Neural cell (in vitro differentiated cells): Measurements from ENCODE around the gene SNAPIN. TPM values are rescaled to one million over a fixed set of nuclear protein-coding genes. Genes with fewer than 3 reads are reported as not detected.
A peak's percentile ranks its signal among the peaks of the same experiment; 100 is the strongest.

ENCODE experiments used
- H2AFZ ChIP-seq: fragments of 200-600, 300-800 bp; sonication (generic), shearing (Covaris generic); 2 replicates; pipeline ENCODE4 v1.6.0; 2014; ENCODE audit warnings: low read depth, mild to moderate bottlenecking, antibody characterized with exemption, low read length, moderate library complexity
- H3F3A ChIP-seq: fragments of 200-600 bp; shearing (Covaris generic); 2 replicates; pipeline ENCODE4 v1.6.1; 2016; ENCODE audit warnings: mild to moderate bottlenecking, moderate library complexity, mixed read lengths, antibody characterized with exemption, low read length; ENCODE audit not compliant: insufficient read depth, poor library complexity, severe bottlenecking
- H3K27ac ChIP-seq: fragments of 200-600, 300-800 bp; sonication (generic), shearing (Covaris generic); 2 replicates; pipeline ENCODE4 v1.5.1; 2014; ENCODE audit warnings: mild to moderate bottlenecking, low read length, moderate library complexity
- H3K27me3 ChIP-seq: fragments of 300-800, 200-600 bp; sonication (generic), shearing (Covaris generic); 2 replicates; pipeline ENCODE4 v1.6.0; 2014; ENCODE audit warnings: mild to moderate bottlenecking, low read depth, low read length, moderate library complexity; ENCODE audit not compliant: insufficient read depth
- H3K36me3 ChIP-seq: fragments of 300-800, 200-600 bp; sonication (generic), shearing (Covaris generic); 2 replicates; pipeline ENCODE4 v1.5.1; 2014; ENCODE audit warnings: mild to moderate bottlenecking, antibody characterized with exemption, low read length, moderate library complexity; ENCODE audit not compliant: insufficient read depth
- H3K4me2 ChIP-seq: fragments of 300-800, 200-600 bp; sonication (generic), shearing (Covaris generic); 2 replicates; pipeline ENCODE4 v1.6.0; 2014; ENCODE audit warnings: mild to moderate bottlenecking, low read length
- H3K4me3 ChIP-seq: fragments of 300-800, 200-600 bp; sonication (generic), shearing (Covaris generic); 2 replicates; pipeline ENCODE4 v1.5.1; 2014; ENCODE audit warnings: mild to moderate bottlenecking, low read length, moderate library complexity
- H3K79me2 ChIP-seq: fragments of 200-600 bp; shearing (Covaris generic); replicated peaks from 2 replicates; pipeline ENCODE4 v1.6.0; 2014; ENCODE audit warnings: mild to moderate bottlenecking, low read length, moderate library complexity; ENCODE audit not compliant: insufficient read depth
- H3K9ac ChIP-seq: fragments of 300-800, 200-600 bp; sonication (generic), shearing (Covaris generic); 2 replicates; pipeline ENCODE4 v1.6.1; 2016; ENCODE audit warnings: mild to moderate bottlenecking, low read length, mixed read lengths
- H3K9me2 ChIP-seq: fragments of 200-600 bp; shearing (Covaris generic); 2 replicates; pipeline ENCODE4 v1.6.1; 2016; ENCODE audit warnings: mild to moderate bottlenecking, low read length, mixed read lengths; ENCODE audit not compliant: insufficient read depth
- H3K9me3 ChIP-seq: fragments of 200-600, 300-800 bp; sonication (generic), shearing (Covaris generic); 2 replicates; pipeline ENCODE4 v1.6.1; 2016; ENCODE audit warnings: mild to moderate bottlenecking, mixed run types, low read length, moderate library complexity, mixed read lengths
- H4K20me1 ChIP-seq: fragments of 200-600 bp; shearing (Covaris generic); 2 replicates; pipeline ENCODE4 v1.6.1; 2016; ENCODE audit warnings: mild to moderate bottlenecking, mixed run types; ENCODE audit not compliant: insufficient read depth
- CTCF ChIP-seq: fragments of 450-650 bp; IDR thresholded peaks from 2 replicates; pipeline ENCODE4 v1.5.1; 2014; ENCODE audit warnings: antibody characterized with exemption, mild to moderate bottlenecking, moderate library complexity; ENCODE audit not compliant: poor library complexity, severe bottlenecking
- EP300 ChIP-seq: fragments of 450-650 bp; conservative IDR thresholded peaks from 2 replicates; pipeline ENCODE4 v1.6.1; 2014; ENCODE audit warnings: antibody characterized with exemption, mild to moderate bottlenecking, moderate library complexity; ENCODE audit not compliant: poor library complexity, severe bottlenecking
- EZH2 ChIP-seq: fragments of 200-600, 300-800 bp; shearing (Covaris generic), sonication (generic); IDR thresholded peaks from 2 replicates; pipeline ENCODE4 v1.6.1; 2014; ENCODE audit warnings: antibody characterized with exemption, low read length, borderline replicate concordance, mild to moderate bottlenecking; ENCODE audit not compliant: insufficient read depth, poor library complexity, severe bottlenecking
- POLR2AphosphoS5 ChIP-seq: IDR thresholded peaks from 2 replicates; pipeline ENCODE4 v1.6.1; 2012
- RAD21 ChIP-seq: fragments of 450-650 bp; conservative IDR thresholded peaks from 2 replicates; pipeline ENCODE4 v1.6.1; 2014; ENCODE audit warnings: antibody characterized with exemption, mild to moderate bottlenecking, moderate library complexity
- SMC3 ChIP-seq: fragments of 450-650 bp; conservative IDR thresholded peaks from 2 replicates; pipeline ENCODE4 v1.6.1; 2014; ENCODE audit warnings: antibody characterized with exemption, mild to moderate bottlenecking, moderate library complexity; ENCODE audit not compliant: poor library complexity
- TAF1 ChIP-seq: IDR thresholded peaks from 2 replicates; pipeline ENCODE4 v1.6.1; 2012; ENCODE audit warnings: low read depth
- polyA plus RNA-seq: library from polyadenylated mRNA; depleted of rRNA; stranded (reverse); fragments of >200 nt; gene quantifications from 2 replicates; pipeline ENCODE4 v1.2.3, GENCODE V29; 2014
- TF ChIP-seq, protein P1 (sequence below): IDR thresholded peaks from 2 replicates; pipeline ENCODE4 v1.6.1; 2012; ENCODE audit warnings: borderline replicate concordance

Gene SNAPIN
- polyA plus RNA-seq, 1 donor from 2014 or later: 100.0 TPM

GRCh38 chr1:153617663-153618062, 40.8 kb upstream of the SNAPIN start:
- H3K9me2 ChIP-seq: no peaks in the 10 kb centered on the region
- TF ChIP-seq EZH2 (no peak), SMC3 (peak; percentile 30), CTCF (peak; percentile 35)
- no peaks in the 10 kb centered on the region for H3K36me3 ChIP-seq
- H3F3A ChIP-seq: no peaks in the 10 kb centered on the region
- no peak overlapping the region for H3K4me2 ChIP-seq
- no peaks in the 10 kb centered on the region for H3K9me3 ChIP-seq
- H2AFZ ChIP-seq: no peak overlapping the region
- H3K4me3 ChIP-seq: no peak overlapping the region
- no peak overlapping the region for H3K9ac ChIP-seq
- no peaks in the 10 kb centered on the region for H4K20me1 ChIP-seq
- no peak overlapping the region for H3K27ac ChIP-seq
- H3K79me2 ChIP-seq: no peaks in the 10 kb centered on the region
- no peaks in the 10 kb centered on the region for H3K27me3 ChIP-seq

DNA sequence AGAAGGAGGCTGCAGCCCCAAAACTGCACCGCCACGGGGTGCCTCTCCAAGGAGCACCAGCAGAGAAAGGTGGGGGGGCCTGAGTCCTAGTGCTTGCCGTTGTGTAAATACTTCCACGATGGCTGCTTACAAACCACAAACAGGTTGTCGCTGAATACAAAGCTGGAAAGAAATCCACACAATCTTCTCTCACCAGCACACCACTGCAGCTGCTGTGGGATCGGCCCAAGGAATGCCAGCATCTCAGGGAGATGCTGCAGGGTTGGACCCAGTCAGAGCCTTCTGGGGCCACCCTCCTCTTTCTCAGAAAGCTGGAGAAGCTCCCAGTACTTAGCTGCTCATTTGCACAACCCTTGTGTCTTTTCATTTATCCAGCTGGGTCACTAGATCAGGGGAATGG, 39.3 kb upstream of the SNAPIN start:
- H3K9ac ChIP-seq: no peak overlapping the region
- no peak overlapping the region for H3K27ac ChIP-seq
- H3K4me2 ChIP-seq: no peak overlapping the region
- H3K36me3 ChIP-seq: no peaks in the 10 kb centered on the region
- no peaks in the 10 kb centered on the region for H3K79me2 ChIP-seq
- no peaks in the 10 kb centered on the region for H4K20me1 ChIP-seq
- no peak for TF ChIP-seq TAF1
- no peak for TF ChIP-seq SMC3
- no peak overlapping the region for H2AFZ ChIP-seq
- H3K9me3 ChIP-seq: no peaks in the 10 kb centered on the region
- H3K27me3 ChIP-seq: no peaks in the 10 kb centered on the region
- no peaks in the 10 kb centered on the region for H3K9me2 ChIP-seq
- H3K4me3 ChIP-seq: no peak overlapping the region
- no peaks in the 10 kb centered on the region for H3F3A ChIP-seq

GRCh38 chr1:153623101-153623500, 35.4 kb upstream of the SNAPIN start:
- Histone ChIP-seq H3K79me2 (no peaks in the 10 kb centered on the region), H3K9ac (no peak overlapping the region), H3K27me3 (no peaks in the 10 kb centered on the region), H3K4me2 (no peak overlapping the region), H3K4me3 (no peak overlapping the region), H3K27ac (no peak overlapping the region), H3K36me3 (no peaks in the 10 kb centered on the region), H4K20me1 (no peaks in the 10 kb centered on the region), H3F3A (no peaks in the 10 kb centered on the region), H3K9me3 (no peaks in the 10 kb centered on the region), H2AFZ (no peak overlapping the region), H3K9me2 (no peaks in the 10 kb centered on the region)
- TF ChIP-seq, protein P1, sequence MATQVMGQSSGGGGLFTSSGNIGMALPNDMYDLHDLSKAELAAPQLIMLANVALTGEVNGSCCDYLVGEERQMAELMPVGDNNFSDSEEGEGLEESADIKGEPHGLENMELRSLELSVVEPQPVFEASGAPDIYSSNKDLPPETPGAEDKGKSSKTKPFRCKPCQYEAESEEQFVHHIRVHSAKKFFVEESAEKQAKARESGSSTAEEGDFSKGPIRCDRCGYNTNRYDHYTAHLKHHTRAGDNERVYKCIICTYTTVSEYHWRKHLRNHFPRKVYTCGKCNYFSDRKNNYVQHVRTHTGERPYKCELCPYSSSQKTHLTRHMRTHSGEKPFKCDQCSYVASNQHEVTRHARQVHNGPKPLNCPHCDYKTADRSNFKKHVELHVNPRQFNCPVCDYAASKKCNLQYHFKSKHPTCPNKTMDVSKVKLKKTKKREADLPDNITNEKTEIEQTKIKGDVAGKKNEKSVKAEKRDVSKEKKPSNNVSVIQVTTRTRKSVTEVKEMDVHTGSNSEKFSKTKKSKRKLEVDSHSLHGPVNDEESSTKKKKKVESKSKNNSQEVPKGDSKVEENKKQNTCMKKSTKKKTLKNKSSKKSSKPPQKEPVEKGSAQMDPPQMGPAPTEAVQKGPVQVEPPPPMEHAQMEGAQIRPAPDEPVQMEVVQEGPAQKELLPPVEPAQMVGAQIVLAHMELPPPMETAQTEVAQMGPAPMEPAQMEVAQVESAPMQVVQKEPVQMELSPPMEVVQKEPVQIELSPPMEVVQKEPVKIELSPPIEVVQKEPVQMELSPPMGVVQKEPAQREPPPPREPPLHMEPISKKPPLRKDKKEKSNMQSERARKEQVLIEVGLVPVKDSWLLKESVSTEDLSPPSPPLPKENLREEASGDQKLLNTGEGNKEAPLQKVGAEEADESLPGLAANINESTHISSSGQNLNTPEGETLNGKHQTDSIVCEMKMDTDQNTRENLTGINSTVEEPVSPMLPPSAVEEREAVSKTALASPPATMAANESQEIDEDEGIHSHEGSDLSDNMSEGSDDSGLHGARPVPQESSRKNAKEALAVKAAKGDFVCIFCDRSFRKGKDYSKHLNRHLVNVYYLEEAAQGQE: no peak
- no peak for TF ChIP-seq RAD21
- no peak for TF ChIP-seq POLR2AphosphoS5
- no peak for TF ChIP-seq EP300
